ENCODE measurements around the gene MAP1B.

The MAP1B gene

DNA sequence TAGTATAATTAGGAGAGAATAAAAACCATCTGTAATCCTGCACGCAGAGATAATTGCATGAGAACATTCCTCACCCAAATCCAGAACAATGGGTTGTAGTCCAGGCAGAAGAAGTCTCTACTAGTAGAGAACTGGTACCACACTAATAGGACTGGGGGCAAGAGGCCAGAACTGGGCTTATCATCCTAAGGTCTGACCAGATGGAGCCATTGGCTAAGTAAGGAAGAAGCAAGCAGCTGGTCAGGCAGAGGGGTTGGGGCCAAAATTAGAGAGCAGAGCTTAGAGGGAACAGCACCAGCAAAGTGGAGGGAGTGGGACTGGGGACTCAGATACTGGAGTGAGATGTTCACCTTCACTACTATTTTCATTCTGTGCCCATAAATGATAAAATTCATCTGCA, 35.4 kb upstream of the MAP1B start:
- no peak overlapping the region for H3K4me3 ChIP-seq (IDR thresholded peaks at IDR 0.05; ENCODE audit: insufficient read depth, low read depth, low read length)
- no peaks in the 10 kb centered on the region for H4K20me1 ChIP-seq (ENCODE audit: insufficient read depth)
- H3K79me2 ChIP-seq (ENCODE audit: insufficient read depth, low read depth): no peaks in the 10 kb centered on the region
- no peaks in the 10 kb centered on the region for H3K27me3 ChIP-seq (ENCODE audit: insufficient read depth, low read depth)
- H3K9ac ChIP-seq: no peak overlapping the region
- no peaks in the 10 kb centered on the region for H3K36me3 ChIP-seq (ENCODE audit: insufficient read depth)
- no peak overlapping the region for H3K4me2 ChIP-seq
- H2AFZ ChIP-seq (ENCODE audit: low read depth): no peak overlapping the region
- H3K4me1 ChIP-seq (ENCODE audit: low read depth, poor library complexity, severe bottlenecking): no peaks in the 10 kb centered on the region
- no peak overlapping the region for H3K27ac ChIP-seq
- TF ChIP-seq, protein P1, sequence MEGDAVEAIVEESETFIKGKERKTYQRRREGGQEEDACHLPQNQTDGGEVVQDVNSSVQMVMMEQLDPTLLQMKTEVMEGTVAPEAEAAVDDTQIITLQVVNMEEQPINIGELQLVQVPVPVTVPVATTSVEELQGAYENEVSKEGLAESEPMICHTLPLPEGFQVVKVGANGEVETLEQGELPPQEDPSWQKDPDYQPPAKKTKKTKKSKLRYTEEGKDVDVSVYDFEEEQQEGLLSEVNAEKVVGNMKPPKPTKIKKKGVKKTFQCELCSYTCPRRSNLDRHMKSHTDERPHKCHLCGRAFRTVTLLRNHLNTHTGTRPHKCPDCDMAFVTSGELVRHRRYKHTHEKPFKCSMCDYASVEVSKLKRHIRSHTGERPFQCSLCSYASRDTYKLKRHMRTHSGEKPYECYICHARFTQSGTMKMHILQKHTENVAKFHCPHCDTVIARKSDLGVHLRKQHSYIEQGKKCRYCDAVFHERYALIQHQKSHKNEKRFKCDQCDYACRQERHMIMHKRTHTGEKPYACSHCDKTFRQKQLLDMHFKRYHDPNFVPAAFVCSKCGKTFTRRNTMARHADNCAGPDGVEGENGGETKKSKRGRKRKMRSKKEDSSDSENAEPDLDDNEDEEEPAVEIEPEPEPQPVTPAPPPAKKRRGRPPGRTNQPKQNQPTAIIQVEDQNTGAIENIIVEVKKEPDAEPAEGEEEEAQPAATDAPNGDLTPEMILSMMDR (conservative IDR thresholded peaks at IDR 0.05; ENCODE audit: low read depth, low read length): no peak

DNA sequence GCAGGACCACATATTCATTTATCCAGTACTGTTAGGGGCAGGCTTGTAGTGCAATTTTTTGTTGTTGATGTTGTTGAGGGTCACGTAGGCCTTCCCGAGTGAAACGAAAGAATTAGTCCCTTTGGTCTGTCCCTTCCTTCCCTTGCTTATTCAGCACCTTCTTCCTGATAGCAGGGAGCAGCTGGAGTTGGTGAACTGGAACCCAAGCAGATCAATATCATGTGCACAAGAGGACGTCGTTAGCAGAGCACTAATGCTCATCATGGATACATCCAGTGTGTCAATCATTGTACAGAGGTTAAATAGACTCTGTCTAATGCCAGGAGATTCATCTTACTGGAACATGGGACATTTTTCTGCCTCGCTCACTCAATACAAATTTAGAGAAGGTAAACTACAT, 33.0 kb upstream of the MAP1B start:
- H3K4me1 ChIP-seq (ENCODE audit: low read depth, poor library complexity, severe bottlenecking): no peaks in the 10 kb centered on the region
- H4K20me1 ChIP-seq (ENCODE audit: insufficient read depth): no peaks in the 10 kb centered on the region
- H2AFZ ChIP-seq (ENCODE audit: low read depth): no peak overlapping the region
- no peak overlapping the region for H3K4me2 ChIP-seq
- no peak overlapping the region for H3K27ac ChIP-seq
- no peak overlapping the region for H3K4me3 ChIP-seq (IDR thresholded peaks at IDR 0.05; ENCODE audit: insufficient read depth, low read depth, low read length)
- TF ChIP-seq, protein P1 (conservative IDR thresholded peaks at IDR 0.05; ENCODE audit: low read depth, low read length): no peak
- H3K79me2 ChIP-seq (ENCODE audit: insufficient read depth, low read depth): no peaks in the 10 kb centered on the region
- no peak overlapping the region for H3K9ac ChIP-seq
- H3K36me3 ChIP-seq (ENCODE audit: insufficient read depth): no peaks in the 10 kb centered on the region
- H3K27me3 ChIP-seq (ENCODE audit: insufficient read depth, low read depth): no peaks in the 10 kb centered on the region

DNA sequence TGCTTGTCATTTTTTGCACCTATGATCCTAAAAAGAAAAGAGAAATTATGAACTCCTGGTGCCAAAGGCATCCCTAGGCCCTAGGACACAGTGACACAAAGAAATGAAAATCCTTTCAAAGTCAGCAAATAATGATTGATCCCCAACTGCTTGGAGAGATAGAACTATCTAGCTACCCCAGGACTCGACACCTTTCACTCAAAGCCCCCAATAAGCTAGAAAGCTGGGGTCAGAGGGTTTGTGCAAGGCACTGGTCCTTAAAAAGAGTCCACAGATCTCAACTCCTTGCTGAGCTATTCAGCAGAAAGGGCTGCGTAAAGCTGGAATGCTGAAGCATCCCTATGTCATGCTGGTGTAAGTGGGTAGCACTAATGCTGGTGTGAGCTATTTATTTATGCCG, 31.8 kb upstream of the MAP1B start:
- Histone ChIP-seq H3K27ac (no peak overlapping the region), H3K27me3 (ENCODE audit: insufficient read depth, low read depth) (no peaks in the 10 kb centered on the region), H3K4me3 (IDR thresholded peaks at IDR 0.05; ENCODE audit: insufficient read depth, low read depth, low read length) (no peak overlapping the region), H2AFZ (ENCODE audit: low read depth) (no peak overlapping the region), H3K4me2 (no peak overlapping the region), H3K9ac (no peak overlapping the region), H3K4me1 (ENCODE audit: low read depth, poor library complexity, severe bottlenecking) (no peaks in the 10 kb centered on the region), H3K79me2 (ENCODE audit: insufficient read depth, low read depth) (no peaks in the 10 kb centered on the region), H3K36me3 (ENCODE audit: insufficient read depth) (no peaks in the 10 kb centered on the region), H4K20me1 (ENCODE audit: insufficient read depth) (no peaks in the 10 kb centered on the region)
- TF ChIP-seq, protein P1 (conservative IDR thresholded peaks at IDR 0.05; ENCODE audit: low read depth, low read length): no peak

DNA sequence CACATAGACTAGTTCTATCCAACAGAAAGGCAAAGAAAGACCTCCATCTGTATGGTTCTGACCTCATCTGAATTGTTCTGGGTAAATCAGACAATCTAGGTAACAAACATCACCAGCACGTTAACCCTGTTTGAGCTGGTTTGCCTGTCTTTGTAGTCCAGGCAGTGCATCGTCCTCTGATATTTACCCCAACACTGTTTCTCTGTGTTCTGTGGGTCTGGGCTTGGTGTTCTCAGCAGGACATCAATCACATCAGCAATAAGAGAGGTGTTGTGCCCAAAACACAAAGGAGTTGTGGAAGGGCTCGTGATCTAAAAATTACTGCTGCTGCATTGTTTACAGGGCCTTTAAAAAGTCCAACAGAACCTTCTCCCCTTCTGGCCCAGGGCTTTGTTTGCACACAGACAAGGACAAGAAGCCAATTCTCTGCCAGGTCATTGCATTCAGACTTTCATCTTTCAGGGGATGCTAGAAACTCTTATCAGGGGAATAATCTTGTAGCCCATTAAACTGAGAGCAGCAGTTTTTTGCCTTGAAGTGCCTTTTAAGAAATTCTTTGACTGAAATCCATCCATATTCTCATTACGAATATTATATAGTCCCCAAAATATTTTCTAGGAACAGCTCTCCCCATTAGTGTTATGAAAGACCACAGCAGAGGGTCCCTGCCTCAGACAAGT, 30.5 kb upstream of the MAP1B start:
- no peaks in the 10 kb centered on the region for H3K79me2 ChIP-seq (ENCODE audit: insufficient read depth, low read depth)
- TF ChIP-seq, protein P1 (conservative IDR thresholded peaks at IDR 0.05; ENCODE audit: low read depth, low read length): no peak
- H3K36me3 ChIP-seq (ENCODE audit: insufficient read depth): no peaks in the 10 kb centered on the region
- H3K27ac ChIP-seq: no peak overlapping the region
- H3K4me3 ChIP-seq (IDR thresholded peaks at IDR 0.05; ENCODE audit: insufficient read depth, low read depth, low read length): no peak overlapping the region
- no peaks in the 10 kb centered on the region for H3K4me1 ChIP-seq (ENCODE audit: low read depth, poor library complexity, severe bottlenecking)
- H3K4me2 ChIP-seq: no peak overlapping the region
- H2AFZ ChIP-seq (ENCODE audit: low read depth): no peak overlapping the region
- H3K9ac ChIP-seq: no peak overlapping the region
- H3K27me3 ChIP-seq (ENCODE audit: insufficient read depth, low read depth): no peaks in the 10 kb centered on the region
- H4K20me1 ChIP-seq (ENCODE audit: insufficient read depth): no peaks in the 10 kb centered on the region
